Vagina (tissue), 2 donors: ENCODE results near the gene MRM2. TPM values are rescaled to one million over a fixed set of nuclear protein-coding genes. Genes with fewer than 3 reads are reported as not detected.

Experiments
- DNase-seq, 2 donors: peaks; one replicate each; pipeline ENCODE4 v3.0.0-alpha.2; 2017; ENCODE audit errors: extremely low spot score in 2 of 2
- H3K27ac ChIP-seq: fragments of 200-600 bp; sonication (generic); one replicate; pipeline ENCODE4 v1.5.1; 2019
- H3K27me3 ChIP-seq: fragments of 200-600 bp; sonication (generic); one replicate; pipeline ENCODE4 v1.5.1; 2019
- H3K36me3 ChIP-seq, 2 donors: fragments of 200-600 bp; sonication (generic); one replicate each; pipeline ENCODE4 v1.5.1; 2017 to 2019
- H3K4me1 ChIP-seq: fragments of 200-600 bp; sonication (generic); one replicate; pipeline ENCODE4 v1.5.1; 2019
- H3K4me3 ChIP-seq, 2 donors: fragments of 200-600 bp; sonication (generic); 1 replicate in 1 of 2; 2 replicates in 1 of 2; pipeline ENCODE4 v1.5.1; 2016 to 2019
- H3K9me3 ChIP-seq: fragments of 200-600 bp; sonication (generic); one replicate; pipeline ENCODE4 v1.5.1; 2019
- POLR2A ChIP-seq, 2 donors: fragments of 450-650 bp; IDR thresholded peaks; one replicate each; pipeline ENCODE4 v1.6.1; 2017; ENCODE audit warnings: antibody characterized with exemption in 2 of 2, mild to moderate bottlenecking in 2 of 2, moderate library complexity in 2 of 2
- POLR2AphosphoS5 ChIP-seq, 2 donors: sonication (generic); formaldehyde crosslinking; IDR thresholded peaks; one replicate each; pipeline ENCODE4 v1.9.0; 2017; ENCODE audit warnings: antibody characterized with exemption in 2 of 2, mild to moderate bottlenecking in 2 of 2, low read depth in 1 of 2; ENCODE audit not compliant: insufficient read depth in 1 of 2
- intact Hi-C: fragments of 100-400 bp; cut with DNase I; formaldehyde crosslinking; loops from one replicate; pipeline ENCODE4 v1.15.1; 2023
- total RNA-seq: library from RNA; depleted of rRNA; stranded (reverse); fragments of >200 nt; gene quantifications from one replicate; pipeline ENCODE4 v1.2.3, GENCODE V29; 2016
- TF ChIP-seq, protein P1 (sequence below), 3 experiments: fragments of 450-650 bp in 2 of 3; fragments of 200-600 bp in 1 of 3; sonication (generic) in 1 of 3; IDR thresholded peaks; one replicate each; pipeline ENCODE4 v1.5.1; 2017 to 2019; ENCODE audit warnings: antibody characterized with exemption in 3 of 3, mild to moderate bottlenecking in 2 of 3, moderate library complexity in 2 of 3

Gene MRM2
- total RNA-seq, 1 donor from 2014 or later: 8.3 TPM

DNA sequence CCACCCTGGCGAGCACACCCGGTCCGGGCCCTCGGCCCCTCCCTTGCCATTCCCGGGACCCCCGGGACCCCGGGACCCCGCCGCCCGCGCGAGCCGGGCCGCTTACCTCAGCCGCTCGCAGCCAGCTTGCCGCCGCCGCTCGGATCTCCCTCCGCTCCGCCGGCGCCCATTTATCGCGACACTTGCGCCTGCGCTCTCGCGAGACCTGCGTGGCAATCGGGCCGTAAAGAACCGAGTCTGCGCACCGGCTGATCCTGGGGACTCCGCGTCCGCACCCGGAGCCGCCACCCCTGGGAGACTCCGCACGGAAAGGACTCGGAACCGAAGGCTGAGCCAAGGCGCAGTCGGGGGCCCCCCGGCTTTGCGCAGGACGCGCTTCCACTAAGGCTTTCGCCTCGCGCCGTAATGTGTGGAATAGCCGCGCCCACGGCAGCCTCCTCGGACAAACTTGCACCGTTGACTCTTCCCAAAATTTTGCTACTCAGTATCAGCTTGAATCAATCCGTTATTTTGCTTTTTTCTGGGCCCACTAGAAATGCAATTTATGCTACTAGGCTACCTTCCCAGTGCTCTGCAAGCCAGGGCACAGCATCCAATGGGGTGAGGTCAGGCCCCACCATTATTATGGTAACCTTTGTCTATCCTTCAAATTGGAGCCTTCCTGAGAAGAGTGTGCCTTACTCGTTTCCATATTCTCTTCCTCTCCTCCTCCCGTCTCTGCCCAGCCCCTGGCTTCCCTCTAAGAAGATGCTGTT, 9.1 kb downstream of the MRM2 start, which contains the start of gene MAD1L1:
TSS of gene MAD1L1 (minus strand) at position 180 of the 755 bp plus-strand sequence. CDS start 2,812 bp downstream, outside the sequence.
- DNase-seq: no peak
- peak within 1 kb of the TSS; percentile 83 to 98 for H3K4me3 ChIP-seq
- TF ChIP-seq POLR2A (IDR thresholded peaks at IDR 0.05) (no peak), POLR2AphosphoS5 (IDR thresholded peaks at IDR 0.05; ENCODE audit: insufficient read depth in 1 of 2, low read depth in 1 of 2) (peak; percentile 63 to 80)
- H3K9me3 ChIP-seq: no peaks in the 10 kb centered on the region
- H3K27ac ChIP-seq: peak within 1 kb of the TSS; percentile 83
- H3K27me3 ChIP-seq: no peaks in the 10 kb centered on the region
- peaks cover 32% of the 10 kb centered on the region for H3K4me1 ChIP-seq
- H3K36me3 ChIP-seq: peaks cover 0 to 14% of the 10 kb centered on the region in 2 donors
- intact Hi-C loops: no loop called here

DNA sequence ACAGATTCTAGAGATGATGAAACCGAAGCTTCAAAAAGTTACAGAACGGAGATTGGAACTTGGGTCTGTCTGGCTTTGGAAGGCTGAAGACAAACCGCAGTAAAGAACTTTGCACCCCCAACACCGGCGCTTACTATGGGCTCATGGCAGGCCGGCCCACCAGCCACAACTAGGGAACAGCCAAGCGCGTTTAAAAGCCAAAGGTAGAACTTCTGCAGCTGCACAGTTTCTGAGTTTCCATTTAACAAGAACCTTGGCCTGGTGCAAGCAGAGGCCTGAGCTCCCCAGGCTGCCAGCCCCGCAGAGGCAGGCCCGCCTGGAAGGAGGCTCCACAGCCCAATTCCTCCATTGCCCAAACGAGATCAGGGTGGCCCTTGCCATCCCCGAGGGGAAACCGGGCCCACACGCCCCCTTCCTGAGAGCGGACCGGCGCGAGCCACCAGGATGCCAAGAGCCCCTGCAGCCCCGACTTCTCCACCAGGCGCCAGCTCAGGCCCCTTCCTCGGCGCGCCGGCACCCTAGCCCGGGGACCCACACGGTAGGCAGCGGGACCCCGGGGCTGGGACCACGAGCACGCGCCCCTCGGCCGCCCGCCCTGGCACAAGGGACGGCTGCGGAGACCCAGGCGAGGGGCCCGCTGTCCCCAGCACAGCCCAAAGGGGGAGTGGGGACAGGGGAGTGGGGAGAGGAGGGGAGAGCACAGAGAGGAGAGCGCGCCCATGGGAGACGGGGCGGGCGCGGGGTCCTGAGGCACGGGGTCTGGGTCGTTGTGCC, 9.8 kb downstream of the MRM2 start:
- no peaks in the 10 kb centered on the region for H3K9me3 ChIP-seq
- H3K4me3 ChIP-seq: peak overlapping the region; percentile 83 to 98
- TF ChIP-seq POLR2AphosphoS5 (IDR thresholded peaks at IDR 0.05; ENCODE audit: insufficient read depth in 1 of 2, low read depth in 1 of 2): no peak
- intact Hi-C loops: no loop called here
- H3K36me3 ChIP-seq: peaks cover 0 to 13% of the 10 kb centered on the region in 2 donors
- peak overlapping the region; percentile 83 for H3K27ac ChIP-seq
- H3K27me3 ChIP-seq: no peaks in the 10 kb centered on the region
- DNase-seq: no peak
- peaks cover 32% of the 10 kb centered on the region for H3K4me1 ChIP-seq

DNA sequence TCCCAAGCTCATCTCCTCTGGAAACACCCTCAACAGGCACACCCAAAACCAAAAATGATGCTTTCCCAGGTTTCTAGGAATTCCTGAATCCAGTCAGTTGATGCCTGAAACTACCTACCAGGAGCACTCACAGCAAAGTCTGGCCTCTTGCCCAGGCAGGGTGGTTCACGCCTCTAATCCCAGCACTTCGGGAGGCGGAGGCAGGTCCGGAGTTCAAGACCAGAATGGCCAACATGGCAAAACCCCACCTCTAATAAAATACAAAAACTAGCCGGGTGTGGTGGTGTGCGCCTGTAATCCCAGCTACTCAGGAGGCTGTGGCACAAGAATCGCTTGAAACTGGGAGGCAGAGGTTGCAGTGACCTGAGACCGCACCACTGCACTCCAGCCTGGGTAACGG, 11.1 kb downstream of the MRM2 start:
- Histone ChIP-seq H3K4me1 (peaks cover 32% of the 10 kb centered on the region), H3K9me3 (no peaks in the 10 kb centered on the region), H3K4me3 (no peak overlapping the region), H3K27me3 (no peaks in the 10 kb centered on the region), H3K27ac (no peak overlapping the region), H3K36me3 (peaks cover 0 to 18% of the 10 kb centered on the region in 2 donors)
- intact Hi-C loops: no loop called here
- DNase-seq: no peak
- TF ChIP-seq POLR2A (IDR thresholded peaks at IDR 0.05): no peak
- TF ChIP-seq POLR2AphosphoS5 (IDR thresholded peaks at IDR 0.05; ENCODE audit: insufficient read depth in 1 of 2, low read depth in 1 of 2): no peak
- TF ChIP-seq, protein P1, sequence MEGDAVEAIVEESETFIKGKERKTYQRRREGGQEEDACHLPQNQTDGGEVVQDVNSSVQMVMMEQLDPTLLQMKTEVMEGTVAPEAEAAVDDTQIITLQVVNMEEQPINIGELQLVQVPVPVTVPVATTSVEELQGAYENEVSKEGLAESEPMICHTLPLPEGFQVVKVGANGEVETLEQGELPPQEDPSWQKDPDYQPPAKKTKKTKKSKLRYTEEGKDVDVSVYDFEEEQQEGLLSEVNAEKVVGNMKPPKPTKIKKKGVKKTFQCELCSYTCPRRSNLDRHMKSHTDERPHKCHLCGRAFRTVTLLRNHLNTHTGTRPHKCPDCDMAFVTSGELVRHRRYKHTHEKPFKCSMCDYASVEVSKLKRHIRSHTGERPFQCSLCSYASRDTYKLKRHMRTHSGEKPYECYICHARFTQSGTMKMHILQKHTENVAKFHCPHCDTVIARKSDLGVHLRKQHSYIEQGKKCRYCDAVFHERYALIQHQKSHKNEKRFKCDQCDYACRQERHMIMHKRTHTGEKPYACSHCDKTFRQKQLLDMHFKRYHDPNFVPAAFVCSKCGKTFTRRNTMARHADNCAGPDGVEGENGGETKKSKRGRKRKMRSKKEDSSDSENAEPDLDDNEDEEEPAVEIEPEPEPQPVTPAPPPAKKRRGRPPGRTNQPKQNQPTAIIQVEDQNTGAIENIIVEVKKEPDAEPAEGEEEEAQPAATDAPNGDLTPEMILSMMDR (IDR thresholded peaks at IDR 0.05): no peak

DNA sequence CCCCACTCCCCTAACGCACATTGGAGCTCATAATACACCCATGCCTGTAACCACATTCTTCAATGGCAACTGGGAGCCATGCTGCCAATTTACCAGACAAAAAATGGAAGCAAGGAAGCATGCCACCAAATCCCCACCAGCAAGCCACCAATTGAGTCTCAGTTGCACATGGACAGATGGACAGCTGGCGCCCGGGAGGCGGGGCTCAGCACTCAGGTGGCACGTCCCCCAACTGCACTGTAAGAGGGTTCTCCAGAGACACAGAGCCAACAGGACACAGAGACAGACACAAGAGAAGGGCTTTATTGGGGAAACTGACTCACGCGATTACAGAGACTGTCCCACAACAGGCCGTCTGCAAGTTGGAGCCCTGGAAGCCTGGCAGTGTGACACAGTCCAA, 11.8 kb downstream of the MRM2 start:
- Histone ChIP-seq H3K4me3 (no peak overlapping the region), H3K27me3 (no peaks in the 10 kb centered on the region), H3K27ac (no peak overlapping the region), H3K9me3 (no peaks in the 10 kb centered on the region), H3K4me1 (peaks cover 32% of the 10 kb centered on the region), H3K36me3 (peaks cover 0 to 20% of the 10 kb centered on the region in 2 donors)
- intact Hi-C loops: no loop called here
- DNase-seq: no peak
- TF ChIP-seq POLR2AphosphoS5 (IDR thresholded peaks at IDR 0.05; ENCODE audit: insufficient read depth in 1 of 2, low read depth in 1 of 2): no peak
- TF ChIP-seq POLR2A (IDR thresholded peaks at IDR 0.05): no peak
- TF ChIP-seq, protein P1 (IDR thresholded peaks at IDR 0.05): no peak

DNA sequence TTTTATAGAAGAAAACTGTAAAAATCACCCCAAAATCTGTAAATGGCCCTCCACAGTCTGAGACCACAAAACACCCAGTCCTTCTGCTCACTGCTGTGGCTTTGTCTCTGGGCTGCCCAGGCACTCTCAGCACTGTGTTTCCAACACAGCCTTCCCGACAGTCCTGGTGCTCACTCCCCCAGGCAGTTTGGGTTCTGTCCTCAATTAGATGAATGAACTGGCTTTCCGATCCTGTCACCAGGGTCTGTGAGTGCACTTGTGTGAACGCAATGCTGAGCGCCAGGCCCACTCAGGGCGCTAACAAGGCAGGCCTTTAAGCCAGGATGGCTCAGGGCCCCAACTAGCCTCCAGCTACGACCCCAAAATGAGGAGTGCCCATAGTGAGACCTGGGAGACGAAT, 12.5 kb downstream of the MRM2 start:
- no peak for TF ChIP-seq POLR2AphosphoS5 (IDR thresholded peaks at IDR 0.05; ENCODE audit: insufficient read depth in 1 of 2, low read depth in 1 of 2)
- TF ChIP-seq POLR2A (IDR thresholded peaks at IDR 0.05): no peak
- TF ChIP-seq, protein P1 (IDR thresholded peaks at IDR 0.05): no peak
- Histone ChIP-seq H3K27ac (no peak overlapping the region), H3K4me1 (peaks cover 32% of the 10 kb centered on the region), H3K36me3 (peaks cover 0 to 22% of the 10 kb centered on the region in 2 donors), H3K9me3 (no peaks in the 10 kb centered on the region), H3K27me3 (no peaks in the 10 kb centered on the region), H3K4me3 (no peak overlapping the region)
- intact Hi-C loops: no loop called here
- no peak for DNase-seq
